Hematopoietic multipotent progenitor cell treated with erythropoietin and hydrocortisone succinate and interleukin-3 and kit ligand, for 6 days (in vitro differentiated cells): ENCODE results near the gene MUC20.
"Not testable (repeated sequence)": the region's sequence is repeated elsewhere in the genome, so short reads cannot be mapped to it uniquely, and the experiment has no call there.

ENCODE experiments used
- DNase-seq: peaks from one replicate; pipeline ENCODE4 v3.0.0-alpha.2; 2015

The MUC20 gene

DNA sequence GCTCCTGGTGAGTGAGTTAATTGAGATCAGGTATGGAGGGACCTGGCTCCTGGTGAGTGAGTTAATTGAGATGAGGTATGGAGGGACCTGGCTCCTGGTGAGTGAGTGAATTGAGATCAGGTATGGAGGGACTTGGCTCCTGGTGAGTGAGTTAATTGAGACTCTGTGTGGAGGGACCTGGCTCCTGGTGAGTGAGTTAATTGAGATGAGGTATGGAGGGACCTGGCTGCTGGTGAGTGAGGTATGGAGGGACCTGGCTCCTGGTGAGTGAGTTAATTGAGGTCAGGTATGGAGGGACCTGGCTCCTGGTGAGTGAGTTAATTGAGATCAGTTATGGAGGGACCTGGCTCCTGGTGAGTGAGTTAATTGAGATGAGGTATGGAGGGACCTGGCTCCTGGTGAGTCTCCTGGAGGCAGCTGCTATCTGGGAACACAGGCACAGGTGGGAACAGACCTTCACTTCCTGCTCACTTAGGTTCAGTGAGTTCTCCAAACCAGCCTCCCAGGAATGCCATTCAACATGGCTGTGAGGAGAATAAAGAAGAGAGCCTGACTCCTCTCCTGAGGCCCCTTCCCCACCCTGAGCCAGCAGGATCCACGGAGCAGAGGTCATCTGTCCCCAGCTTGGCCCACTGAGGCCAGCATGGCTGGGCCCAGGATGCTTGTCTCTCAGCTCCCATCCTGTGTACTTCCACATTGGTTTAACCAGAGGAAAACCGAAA, 9.5 kb upstream of the MUC20 start:
- DNase-seq = not testable (repeated sequence)

DNA sequence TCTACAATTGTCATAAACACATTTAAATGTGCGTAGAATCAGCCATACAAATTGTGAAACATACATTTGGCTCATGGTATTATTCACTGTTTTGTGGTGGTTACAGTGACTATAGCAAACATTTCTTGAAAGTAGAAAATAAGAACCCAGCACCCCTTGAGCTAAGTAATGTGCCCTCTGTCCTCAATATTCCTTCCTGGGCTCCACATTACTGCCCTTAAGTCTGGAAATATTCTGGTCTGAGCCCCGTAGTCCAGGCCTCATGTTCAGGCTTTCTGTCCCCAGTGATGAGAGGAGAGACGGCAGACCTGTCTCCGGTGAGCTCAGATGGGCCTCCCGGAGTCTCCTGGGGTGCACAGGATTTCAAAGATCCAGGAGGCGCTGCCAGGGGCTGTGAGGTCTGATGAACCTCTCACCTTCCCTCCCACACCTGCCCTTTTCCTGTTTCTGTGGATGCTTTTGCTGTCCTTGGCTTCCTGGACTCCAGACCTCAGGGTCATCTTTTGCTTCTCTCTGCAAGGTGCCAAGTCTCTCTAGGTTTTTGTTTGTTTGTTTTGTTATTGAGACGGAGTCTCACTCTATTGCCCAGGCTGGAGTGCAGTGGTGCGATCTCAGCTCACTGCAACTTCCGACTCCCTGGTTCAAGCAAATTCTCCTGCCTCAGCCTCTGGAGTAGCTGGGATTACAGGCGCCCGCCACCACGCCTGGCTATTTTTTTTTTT, 8.8 kb upstream of the MUC20 start:
- DNase-seq = no peak

DNA sequence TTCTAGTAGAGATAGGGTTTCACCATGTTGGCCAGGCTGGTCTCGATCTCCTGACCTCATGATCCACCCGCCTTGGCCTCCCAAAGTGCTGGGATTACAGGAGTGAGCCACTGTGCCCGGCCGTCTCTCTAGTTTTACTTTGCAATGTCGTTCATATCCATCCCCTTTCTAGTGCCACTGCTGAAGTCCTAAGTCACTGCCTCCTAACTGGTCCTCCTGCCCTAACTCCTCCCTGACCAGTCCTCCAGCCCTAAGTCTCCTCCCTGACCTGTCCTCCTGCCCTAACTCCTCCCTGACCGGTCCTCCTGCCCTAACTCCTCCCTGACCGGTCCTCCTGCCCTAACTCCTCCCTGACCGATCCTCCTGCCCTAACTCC, 8.3 kb upstream of the MUC20 start:
- peak; percentile 48 for DNase-seq

DNA sequence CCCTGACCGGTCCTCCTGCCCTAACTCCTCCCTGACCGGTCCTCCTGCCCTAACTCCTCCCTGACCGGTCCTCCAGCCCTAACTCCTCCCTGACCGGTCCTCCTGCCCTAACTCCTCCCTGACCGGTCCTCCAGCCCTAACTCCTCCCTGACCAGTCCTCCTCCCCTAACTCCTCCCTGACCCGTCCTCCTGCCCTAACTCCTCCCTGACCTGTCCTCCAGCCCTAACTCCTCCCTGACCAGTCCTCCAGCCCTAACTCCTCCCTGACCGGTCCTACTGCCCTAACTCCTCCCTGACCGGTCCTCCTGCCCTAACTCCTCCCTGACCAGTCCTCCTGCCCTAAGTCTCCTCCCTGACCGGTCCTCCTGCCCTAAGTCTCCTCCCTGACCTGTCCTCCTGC, 7.6 kb upstream of the MUC20 start:
- not testable (repeated sequence) for DNase-seq

DNA sequence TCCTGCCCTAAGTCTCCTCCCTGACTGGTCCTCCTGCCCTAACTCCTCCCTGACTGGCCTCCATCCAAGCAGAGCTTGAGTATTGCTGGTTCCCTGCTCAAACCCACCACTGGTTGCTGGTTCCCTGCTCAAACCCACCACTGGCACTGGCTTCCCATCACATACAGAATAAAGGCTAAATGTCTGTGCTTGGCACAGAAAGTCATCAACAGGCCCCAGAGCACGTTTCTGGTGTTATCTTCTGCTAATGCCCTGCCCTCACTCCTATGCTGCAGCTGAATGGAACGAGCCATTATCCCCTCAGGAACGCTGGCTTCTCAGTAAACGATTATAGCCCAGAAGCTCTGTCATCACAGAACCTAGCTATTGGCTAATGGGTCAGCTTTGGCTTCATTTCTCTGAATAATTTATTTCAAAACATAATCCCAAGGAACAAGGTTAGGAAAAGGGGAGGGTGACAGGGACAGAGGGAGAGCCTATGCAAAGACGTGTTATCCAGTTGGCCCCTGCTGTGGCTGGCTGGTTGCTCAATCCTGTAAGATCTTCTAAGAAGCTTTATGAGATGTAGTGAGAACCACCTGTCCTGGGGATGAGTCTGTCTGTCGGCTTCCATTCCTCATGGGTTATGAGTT, 6.3 kb upstream of the MUC20 start:
- DNase-seq = peak; percentile 30

DNA sequence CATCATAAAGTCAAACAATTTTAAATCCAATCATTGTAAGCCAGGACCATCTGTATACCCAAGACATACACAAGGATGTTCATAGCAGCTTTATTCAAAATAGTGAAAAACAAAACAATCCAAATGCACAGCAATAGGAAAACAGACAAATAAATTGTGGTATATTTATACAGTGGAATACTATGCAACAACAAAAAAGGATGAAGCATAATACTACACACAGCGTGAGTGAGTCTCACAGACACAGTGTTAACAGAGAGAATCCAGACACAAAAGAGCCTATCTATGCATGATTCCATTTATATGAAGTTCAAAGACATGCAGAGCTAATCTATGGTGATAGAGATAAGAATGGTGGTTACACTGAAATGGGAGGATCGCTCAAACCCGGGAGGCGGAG, 5.6 kb upstream of the MUC20 start:
- peak; percentile 48 for DNase-seq

DNA sequence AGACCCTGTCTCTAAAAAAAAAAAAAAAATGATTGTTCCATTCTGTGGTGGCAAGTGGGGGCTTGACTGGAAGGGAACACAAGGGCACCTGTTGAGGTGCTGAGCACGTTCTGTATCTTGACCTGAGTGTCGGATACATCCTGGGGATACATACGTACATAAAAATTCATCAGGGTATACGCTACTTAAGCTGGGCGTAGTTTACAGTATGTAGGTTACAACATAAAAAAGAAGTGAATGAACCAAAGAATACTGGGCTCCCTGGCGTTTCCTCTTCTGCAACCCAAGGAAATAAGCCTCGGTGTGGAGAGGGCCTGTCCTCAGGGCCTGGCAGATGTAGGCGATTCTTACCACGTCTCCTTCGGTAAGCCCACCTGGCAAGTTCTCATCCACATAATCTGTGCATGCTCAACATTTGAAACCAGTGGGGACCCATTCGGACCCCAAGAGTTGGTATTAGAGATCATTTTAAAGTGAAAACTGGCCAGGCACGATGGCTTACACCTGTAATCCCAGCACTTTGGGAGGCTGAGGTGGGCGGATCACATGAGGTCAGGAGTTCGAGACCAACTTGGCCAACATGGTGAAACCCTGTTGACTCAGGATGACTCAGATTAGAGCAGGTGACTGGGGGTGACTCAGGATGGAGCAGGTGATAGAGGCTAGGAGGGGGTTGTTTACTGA, 5.1 kb upstream of the MUC20 start:
- DNase-seq = no peak

DNA sequence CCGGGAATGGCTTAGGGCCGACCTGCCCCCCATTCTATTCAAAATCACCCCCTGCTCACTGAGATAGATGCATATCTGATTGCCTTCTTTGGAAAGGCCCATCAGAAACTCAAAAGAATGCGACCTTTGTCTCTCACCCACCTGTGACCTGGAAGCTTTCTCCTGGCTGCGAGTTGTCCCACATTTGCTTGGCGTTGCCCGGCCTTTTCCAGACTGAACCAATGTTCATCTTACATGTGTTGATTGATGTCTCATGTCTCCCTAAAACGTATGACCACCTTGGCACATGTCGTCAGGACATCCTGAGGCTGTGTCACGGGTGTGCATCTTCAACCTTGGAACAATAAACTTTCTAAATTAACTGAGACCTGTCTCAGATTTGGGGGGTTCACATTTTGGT, 3.4 kb upstream of the MUC20 start:
- DNase-seq = no peak

DNA sequence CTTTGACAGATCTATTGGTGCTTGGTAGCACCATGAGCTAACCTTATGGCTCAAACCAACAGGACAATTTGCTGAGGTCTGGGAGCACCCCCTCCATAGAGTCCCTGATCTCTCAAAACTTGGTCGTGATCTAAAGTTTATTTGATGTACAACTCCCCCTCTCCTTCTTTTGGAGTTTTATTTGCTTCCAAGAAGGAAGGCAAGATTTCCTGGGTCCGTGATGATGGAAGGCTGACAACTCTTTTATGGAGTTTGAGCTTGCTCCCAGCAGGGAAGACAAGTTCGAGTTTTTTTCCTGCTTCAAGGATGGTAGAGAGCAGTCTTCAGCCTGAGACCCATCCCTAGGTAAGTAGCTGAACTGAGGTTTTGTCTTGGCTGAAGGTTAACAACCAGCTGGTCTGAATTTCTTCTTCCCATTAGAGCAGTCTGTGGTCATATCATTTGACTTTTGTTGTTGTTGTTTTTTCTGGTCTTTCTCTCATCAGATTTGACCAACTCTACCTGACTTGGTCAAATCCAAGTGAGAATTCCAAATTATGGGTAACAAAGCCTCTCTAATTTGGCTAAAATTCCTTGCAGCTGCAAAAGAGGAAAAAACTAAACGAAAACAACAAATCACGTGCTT, 2.8 kb upstream of the MUC20 start:
- DNase-seq = no peak

DNA sequence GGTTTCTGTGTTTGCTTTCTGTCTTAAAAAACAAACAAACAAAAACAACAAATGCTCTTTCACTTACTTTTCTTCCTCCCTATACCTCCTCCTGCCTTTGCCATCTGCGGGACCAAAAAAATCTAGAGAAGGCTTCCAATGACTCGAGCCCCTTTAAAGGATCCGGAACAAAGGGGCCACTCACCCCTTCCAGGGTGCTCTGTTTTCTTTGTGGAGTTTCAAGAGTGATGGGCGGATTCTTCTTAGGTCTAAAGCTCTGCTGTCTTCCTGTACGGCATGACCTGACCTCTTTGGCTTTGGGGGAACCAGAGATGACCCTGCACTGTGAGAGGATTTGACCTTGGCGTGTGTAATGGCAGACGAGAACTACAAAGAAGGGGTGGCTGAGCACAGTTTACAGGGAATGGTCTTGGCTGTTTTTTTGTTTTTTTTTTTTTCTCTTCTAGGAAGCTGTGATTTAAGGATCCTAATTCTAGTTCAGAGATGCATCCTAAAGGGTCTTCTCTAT, 2.2 kb upstream of the MUC20 start:
- DNase-seq = no peak

DNA sequence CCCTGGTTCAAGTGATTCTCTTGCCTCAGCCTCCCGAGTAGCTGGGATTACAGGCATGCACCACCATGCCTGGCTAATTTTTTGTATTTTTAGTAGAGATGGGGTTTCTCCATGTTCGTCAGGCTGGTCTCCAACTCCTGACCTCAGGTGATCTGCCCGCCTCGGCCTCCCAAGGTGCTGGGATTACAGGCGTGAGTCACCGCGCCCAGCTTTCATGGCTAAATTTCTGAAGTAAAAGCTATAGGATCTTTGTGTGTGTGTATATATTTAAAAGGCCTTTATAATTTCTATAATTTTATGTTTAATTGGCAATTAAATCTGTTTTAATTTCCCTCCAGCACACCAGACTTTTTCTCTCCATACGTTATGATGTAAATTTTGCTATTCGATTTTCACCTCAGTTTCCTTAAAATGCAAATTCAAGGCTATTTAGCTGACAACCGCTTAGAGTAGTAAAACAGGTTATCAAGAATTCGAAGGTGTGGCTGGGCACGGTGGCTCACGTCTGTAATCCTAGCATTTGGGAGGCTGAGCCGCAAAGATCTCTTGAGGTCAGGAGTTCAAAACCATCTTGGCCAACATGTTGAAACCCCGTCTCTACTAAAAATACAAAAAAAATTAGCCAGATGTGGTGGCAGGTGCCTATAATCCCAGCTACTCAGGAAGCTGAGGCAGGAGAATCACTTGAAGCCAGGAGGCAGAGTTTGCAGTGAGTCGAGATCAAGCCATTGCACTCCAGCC, 1.1 kb upstream of the MUC20 start:
- DNase-seq = not testable (repeated sequence)

DNA sequence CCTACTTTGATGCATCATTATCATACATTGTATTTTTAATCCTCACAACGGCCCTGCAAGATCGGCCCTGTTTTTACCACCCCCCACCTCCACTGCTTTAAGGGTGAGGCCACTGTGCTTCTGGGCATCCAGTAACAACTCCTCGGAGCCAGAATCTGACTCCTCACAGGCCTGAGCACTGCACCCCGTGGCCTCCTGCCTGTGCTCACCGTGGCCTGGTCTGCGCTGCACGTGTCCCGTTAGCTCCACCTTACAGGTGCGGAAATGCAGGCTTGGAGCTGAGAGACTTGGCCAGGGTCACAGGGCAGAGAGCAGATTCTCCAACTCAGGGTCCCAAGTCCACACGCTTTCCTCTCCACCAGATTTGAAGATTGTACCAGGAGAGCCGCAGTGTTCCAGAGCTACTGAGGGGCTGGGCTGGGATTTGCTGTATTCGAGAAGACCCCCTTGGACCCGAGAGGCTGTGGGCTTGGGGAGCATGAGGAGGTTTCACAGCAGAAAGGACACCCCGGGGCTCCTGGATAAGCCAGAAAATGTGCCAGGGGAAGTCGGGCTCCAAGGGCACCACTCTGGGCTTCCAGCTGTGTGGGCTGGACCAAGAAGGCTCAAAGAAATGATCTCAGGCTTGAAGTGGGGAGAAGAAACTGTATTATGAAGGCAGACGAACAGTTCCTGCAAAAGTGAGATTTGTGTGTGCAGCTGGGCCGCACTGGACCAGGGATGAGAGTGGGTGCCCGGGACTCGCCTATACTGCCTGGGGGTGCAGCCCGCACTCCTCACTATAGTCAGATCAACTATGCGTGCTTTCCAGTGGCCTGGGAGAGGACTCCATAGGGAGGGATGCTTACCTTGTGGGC, 1.6 kb downstream of the MUC20 start:
- not testable (repeated sequence) for DNase-seq

DNA sequence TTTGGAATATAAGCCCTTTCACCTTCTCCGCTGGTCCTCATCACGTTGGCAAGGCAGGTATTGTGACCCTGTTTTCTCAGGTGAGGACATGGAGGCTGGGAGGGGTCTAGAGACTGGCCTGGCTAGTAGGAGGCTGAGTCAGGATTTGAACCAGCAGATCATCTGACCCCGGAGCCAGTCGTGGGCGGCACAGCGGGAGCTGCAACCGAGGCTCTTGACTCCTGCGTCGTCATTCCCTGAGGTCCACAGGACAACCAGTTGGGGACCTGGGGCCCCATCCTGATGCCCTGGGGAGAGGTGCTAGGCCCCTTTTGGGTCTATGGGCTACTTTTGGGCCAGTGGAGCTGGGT, 2.2 kb downstream of the MUC20 start:
- DNase-seq = not testable (repeated sequence)

DNA sequence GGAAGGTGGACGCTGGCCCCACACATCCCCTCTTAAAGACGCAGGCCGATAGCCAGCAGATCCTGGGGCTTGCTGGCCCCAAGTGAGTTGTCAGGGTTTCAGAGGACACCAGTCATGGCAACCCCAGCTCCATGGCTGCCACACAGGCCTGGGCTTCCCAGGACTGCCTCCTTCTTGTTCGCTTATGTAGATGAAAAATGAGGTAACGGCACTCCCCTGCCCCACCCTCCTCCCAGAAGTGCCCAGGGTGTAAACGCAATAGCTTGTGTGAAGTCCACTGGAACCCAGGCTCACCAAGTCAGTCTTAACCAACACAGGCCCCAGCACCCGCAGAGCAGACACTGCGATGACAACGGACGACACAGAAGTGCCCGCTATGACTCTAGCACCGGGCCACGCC, 3.6 kb downstream of the MUC20 start:
- not testable (repeated sequence) for DNase-seq

DNA sequence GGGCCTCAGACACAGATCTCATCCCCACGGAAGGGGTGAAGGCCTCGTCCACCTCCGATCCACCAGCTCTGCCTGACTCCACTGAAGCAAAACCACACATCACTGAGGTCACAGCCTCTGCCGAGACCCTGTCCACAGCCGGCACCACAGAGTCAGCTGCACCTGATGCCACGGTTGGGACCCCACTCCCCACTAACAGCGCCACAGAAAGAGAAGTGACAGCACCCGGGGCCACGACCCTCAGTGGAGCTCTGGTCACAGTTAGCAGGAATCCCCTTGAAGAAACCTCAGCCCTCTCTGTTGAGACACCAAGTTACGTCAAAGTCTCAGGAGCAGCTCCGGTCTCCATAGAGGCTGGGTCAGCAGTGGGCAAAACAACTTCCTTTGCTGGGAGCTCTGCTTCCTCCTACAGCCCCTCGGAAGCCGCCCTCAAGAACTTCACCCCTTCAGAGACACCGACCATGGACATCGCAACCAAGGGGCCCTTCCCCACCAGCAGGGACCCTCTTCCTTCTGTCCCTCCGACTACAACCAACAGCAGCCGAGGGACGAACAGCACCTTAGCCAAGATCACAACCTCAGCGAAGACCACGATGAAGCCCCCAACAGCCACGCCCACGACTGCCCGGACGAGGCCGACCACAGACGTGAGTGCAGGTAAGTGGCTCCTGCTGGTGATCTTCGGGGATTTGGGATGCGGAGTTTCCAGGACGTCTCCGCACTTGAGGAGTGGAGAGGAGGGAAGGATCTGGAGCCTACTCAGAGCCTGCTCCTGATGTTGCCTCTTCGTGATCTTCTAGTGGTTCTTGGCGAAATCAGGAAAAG, 5.3 kb downstream of the MUC20 start:
- DNase-seq = not testable (repeated sequence)

DNA sequence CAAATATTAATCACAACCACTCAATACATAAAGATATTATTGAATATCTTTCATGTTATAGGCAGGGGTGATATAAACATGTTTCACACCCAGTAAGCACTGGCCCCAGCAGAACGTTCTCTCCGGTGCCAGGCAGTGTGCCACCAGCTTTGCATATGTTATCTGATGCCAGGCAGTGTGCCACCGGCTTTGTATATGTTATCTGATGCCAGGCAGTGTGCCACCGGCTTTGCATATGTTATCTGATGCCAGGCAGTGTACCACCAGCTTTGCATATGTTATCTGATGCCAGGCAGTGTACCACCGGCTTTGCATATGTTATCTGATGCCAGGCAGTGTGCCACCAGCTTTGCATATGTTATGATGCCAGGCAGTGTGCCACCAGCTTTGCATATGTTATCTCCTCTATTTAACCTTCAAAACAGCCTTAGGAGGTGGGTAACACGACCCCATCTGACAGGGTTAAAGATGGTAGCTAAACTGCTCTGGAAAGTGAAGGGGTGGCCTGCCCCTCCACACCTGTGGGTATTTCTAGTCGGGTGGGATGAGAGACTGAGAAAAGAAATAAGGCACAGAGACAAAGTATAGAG, 6.9 kb downstream of the MUC20 start:
- peak; percentile 60 for DNase-seq

DNA sequence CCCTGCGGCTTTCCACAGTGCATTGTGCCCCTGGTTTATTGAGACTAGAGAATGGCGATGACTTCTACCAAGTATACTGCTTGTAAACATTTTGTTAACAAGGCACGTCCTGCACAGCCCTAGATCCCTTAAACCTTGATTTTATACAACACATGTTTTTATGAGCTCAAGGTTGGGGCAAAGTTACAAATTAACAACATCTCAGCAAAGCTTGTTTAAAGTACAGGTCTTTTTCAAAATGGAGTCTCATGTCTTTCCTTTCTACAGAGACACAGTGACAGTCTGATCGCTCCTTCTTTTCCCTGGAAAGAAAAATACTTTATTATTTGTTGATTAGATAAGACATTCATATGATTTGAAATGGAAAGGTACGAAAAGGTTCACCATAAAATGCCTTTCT, 8.0 kb downstream of the MUC20 start:
- not testable (repeated sequence) for DNase-seq

DNA sequence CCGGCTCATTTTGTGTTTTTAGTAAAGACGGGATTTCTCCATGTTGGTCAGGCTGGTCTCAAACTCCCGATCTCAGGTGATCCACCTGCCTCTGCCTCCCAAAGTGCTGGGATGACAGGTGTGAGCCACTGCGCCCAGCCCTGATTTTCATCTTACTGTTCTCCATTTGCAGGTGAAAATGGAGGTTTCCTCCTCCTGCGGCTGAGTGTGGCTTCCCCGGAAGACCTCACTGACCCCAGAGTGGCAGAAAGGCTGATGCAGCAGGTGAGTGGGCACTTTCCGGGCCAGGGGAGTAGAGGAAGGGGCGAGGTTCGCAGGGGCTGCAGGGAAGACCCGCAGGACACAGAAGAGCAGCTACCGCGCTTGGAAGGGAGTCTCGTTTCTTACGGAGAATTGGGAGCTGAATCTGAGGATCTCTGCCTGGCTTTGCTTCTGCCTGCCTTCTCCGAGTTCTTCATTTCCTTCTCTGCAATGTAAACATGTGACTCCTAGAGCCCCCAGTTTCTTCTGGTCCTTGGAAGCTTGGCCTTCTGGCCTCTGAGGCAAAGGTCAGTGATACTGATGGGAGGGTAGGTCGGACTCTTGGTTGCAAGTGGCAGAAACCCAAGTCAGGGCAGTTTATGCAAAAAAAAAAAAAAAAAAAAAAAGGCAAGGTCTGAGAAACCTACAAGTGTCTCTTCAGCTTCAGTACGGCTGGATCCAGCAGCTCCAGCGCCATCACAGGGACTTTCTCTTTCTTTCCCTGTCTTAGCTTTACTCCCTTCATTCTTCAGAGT, 8.9 kb downstream of the MUC20 start:
- no peak for DNase-seq

DNA sequence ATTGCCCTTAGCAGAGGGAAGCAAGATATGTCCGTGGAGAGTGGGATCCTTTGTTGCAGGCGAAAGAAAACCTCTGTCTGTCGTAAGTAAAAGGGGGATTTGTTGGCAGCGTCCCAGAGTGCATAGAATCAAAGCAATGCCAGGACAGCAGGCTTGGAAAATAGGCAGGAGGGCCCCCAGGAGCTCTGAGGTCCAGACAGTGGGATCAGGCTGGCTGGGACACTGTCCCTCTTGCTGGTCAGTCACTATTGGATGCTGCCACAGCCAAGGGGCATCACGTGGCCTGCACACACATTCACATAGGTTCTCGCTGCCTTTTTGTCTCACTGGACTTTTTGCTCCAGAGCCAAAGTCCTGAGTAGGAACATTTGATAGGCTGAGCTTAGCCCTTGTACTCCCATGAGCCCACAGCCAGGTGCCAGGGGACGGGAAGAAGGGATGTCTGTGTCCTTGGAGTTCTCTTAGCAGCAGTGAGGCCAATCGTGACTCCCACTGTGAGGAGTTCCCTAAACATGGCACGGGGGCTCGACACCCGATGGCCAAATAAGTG, 10.7 kb downstream of the MUC20 start:
- no peak for DNase-seq
